ENCODE results near the gene IL24.

Gene IL24

GRCh38 chr1:206880314-206880713 lies 16.9 kb upstream of the IL24 start:
- no peak for DNase-seq

GRCh38 chr1:206882555-206882954 lies 14.7 kb upstream of the IL24 start:
- no peak for DNase-seq

GRCh38 chr1:206883160-206883559 lies 14.1 kb upstream of the IL24 start:
- no peak for DNase-seq

- DNase-seq = no peak
Observed at GRCh38 chr1:206883876-206884275, 13.4 kb upstream of the IL24 start.

GRCh38 chr1:206885341-206886060 lies 11.7 kb upstream of the IL24 start:
- DNase-seq = no peak

- no peak for DNase-seq
Observed at GRCh38 chr1:206886831-206887230, 10.4 kb upstream of the IL24 start.

- no peak for DNase-seq
Observed at GRCh38 chr1:206887701-206888100, 9.5 kb upstream of the IL24 start.

- DNase-seq = no peak
Observed at GRCh38 chr1:206890125-206891060, 6.8 kb upstream of the IL24 start.

DNA sequence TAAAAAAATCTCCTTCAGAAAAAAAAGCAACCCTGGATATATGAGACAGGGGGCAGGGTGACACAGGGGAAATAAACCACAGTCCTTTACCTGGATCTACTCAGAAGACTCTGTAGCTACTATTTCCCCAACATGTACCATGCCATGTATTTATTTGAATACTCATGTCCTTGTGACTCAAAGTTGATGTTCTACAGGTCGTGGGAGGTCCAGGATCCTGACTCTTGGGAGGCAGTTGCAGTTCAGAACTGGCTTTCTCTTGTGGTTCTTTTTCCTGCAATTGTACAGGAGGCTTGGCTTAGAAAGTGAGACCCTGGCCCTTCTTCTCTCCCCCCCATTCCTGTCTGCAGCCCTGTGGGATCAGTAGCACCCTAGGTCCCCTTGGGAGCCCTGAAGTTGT lies 5.8 kb upstream of the IL24 start:
- DNase-seq = no peak

- DNase-seq = no peak
Observed at GRCh38 chr1:206892351-206892984, 4.8 kb upstream of the IL24 start.

GRCh38 chr1:206893380-206893779 lies 3.9 kb upstream of the IL24 start:
- DNase-seq = no peak

DNA sequence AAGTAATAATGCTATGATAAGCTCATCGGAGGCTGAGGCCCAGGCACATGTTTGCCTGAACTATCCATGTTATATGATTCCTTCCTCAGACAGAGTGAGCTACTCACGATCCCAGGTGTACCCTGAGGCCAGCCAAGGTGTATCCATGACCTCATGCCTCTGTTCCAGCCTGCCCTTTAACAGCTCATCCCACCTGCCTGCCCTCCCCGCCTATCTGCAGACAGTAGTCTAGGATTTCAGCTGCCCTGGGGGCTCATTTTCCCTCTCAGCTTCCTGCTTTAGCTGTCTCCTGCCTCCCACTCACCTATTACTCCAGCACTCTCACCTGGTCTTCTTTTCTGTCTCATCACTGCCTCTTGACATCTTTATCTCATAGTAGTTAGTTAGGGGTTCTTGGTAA lies 1.9 kb upstream of the IL24 start:
- DNase-seq = no peak

DNA sequence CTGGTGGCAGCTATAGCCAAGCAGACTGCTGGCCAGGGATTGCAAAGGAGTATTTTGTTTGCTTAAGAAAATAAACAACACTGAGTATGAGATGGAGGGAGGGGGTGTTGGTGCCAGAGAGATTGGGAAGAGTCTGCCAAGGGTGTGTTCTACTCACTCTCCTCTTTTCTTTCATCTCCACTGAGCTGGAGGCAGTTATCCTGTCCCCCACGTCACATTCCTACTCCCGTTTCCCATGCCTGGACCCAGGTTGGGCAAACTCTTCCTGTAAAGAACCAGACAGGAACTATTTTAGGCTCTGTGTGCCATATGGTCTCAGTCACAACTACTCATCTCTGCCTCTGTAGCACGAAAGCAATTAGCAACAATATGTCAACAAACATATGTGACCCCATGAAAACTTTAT lies 1.4 kb upstream of the IL24 start:
- no peak for DNase-seq

GRCh38 chr1:206896261-206896660 lies 982 bp upstream of the IL24 start:
- DNase-seq = no peak

DNA sequence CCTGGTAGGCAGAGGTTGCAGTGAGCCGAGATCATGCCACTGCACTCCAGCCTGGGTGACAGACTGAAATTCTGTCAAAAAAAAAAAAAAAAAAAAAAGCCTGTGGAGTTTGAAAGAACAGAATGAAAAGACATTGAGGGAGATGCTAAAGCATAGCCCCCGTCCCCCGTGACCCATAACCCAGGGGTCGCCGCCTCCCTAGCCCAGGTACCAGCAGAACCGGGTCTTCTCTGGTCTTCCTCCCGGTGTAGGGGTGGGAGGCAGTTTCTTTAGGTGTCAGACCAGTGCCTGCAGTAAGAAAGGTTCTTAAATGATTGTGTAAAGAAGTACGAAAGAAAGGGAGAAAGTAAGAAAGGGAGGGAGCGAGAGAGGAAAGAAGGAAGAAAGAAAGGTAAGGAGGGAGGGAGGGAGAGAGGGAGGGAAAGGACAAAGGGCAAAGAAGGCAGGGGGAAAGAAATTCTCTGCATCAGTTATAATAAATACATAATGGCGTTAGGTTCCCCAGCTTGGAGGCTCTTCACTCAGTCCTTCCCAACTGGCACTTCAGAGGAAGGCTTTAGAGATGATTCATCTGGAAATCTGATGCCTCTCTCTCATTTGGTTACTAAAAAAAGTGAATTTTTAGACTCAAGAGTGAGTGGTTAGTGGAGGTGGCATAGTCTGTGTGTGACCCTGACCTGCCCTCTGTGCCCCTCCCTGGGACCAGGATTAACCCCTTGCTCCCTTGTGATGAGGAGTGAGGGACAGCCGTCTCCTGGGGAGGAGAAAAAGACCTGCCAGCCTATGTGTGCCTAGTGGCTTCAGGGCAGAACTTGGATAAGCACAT lies 1.1 kb downstream of the IL24 start:
- DNase-seq = no peak

DNA sequence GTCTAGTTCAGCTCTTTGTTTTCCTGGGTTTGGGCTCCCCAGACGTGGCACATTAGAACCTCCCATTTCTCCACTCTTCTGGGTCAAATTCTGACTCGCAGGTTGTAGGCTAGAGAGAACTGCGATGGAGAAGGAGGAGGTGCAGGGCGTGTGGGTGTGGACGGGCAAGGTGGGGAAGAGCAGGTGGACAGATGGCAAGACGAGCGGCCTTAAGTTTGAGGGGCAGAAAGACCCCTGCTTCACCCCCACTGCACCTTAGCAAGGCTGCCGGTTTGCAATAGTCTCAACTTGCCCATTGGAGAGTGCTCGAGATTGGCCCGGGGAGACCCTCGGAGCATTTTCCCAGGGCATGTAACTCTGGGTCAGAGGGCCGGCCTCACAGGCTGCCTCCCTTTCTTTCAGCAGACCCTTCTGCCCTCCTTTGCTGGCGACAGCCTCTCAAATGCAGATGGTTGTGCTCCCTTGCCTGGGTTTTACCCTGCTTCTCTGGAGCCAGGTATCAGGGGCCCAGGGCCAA lies 1.7 kb downstream of the IL24 start:
- no peak for DNase-seq

DNA sequence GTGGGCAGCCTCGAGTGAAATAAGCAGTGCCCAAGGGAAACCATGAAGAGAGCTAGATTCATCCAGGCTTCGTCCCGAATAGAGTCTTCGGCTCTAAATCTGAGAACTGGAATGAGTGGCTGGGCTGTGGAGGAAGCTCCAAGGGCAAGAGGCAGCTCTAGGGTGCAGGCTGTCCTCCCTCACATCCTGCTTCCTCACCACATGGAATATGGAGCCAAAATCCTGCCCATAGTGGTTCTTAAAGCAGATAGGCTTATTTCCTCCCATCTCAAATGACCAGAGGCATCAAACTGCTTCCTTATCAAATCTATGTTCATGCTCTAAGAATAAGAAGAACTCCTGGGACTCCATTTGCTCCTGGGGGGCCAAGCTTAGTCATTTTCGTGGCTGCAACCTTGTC lies 2.5 kb downstream of the IL24 start:
- DNase-seq = no peak

- DNase-seq = no peak
Observed at GRCh38 chr1:206900149-206900548, 2.9 kb downstream of the IL24 start.

GRCh38 chr1:206901944-206902343 lies 4.7 kb downstream of the IL24 start:
- DNase-seq = no peak

- DNase-seq = no peak
Observed at GRCh38 chr1:206902702-206903101, 5.5 kb downstream of the IL24 start.

- DNase-seq = no peak
Observed at GRCh38 chr1:206903687-206904086, 6.4 kb downstream of the IL24 start.

DNA sequence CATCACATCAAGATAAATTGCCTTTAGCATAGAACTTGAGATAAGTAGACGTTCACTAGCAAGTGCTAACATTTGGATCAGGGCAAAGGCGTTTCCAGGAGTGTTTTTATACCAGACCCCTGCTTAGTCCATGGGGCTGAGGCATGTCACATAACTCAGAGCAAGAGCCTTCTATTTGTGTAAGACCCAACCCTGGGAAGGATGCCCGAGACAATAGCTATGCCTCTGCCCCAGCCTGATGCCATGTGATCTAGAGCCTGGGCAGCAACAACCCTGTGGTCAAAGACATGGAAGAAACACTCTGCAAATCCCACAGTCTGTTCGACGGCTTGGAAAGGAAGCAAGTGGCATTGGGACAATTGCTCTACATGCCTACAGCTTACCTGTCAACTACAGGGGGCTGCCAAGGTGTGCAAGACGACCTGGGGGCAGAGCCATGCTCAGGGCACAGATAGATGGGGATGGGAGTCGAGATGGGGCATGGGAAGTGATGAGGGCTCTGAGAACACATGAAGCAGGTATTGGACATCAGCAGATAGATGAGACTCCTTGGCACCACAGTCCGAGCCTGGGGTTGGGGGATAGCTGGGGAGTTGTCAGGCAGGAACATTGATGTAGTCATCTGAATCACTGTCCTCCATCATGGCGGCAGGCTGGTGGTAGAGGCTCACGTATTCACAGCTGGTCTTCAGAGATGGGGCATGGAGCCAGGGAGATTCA lies 7.3 kb downstream of the IL24 start:
- DNase-seq = no peak

Measured in effector CD4-positive, alpha-beta T cell (primary cell).